ENCODE results near the gene DRAM1.
"Not testable (repeated sequence)": the region's sequence is repeated elsewhere in the genome, so short reads cannot be mapped to it uniquely, and the experiment has no call there.

Gene DRAM1

GRCh38 chr12:101858361-101858760 lies 19.0 kb upstream of the DRAM1 start:
- in situ Hi-C loops (cut with MboI; ENCODE audit: low sequenced_read_pairs): no loop called here

- in situ Hi-C loops (cut with MboI; ENCODE audit: low sequenced_read_pairs): no loop called here
Observed at GRCh38 chr12:101859664-101860607, 17.4 kb upstream of the DRAM1 start.

GRCh38 chr12:101861688-101862087 lies 15.7 kb upstream of the DRAM1 start:
- in situ Hi-C loops (cut with MboI; ENCODE audit: low sequenced_read_pairs): not testable (repeated sequence)

DNA sequence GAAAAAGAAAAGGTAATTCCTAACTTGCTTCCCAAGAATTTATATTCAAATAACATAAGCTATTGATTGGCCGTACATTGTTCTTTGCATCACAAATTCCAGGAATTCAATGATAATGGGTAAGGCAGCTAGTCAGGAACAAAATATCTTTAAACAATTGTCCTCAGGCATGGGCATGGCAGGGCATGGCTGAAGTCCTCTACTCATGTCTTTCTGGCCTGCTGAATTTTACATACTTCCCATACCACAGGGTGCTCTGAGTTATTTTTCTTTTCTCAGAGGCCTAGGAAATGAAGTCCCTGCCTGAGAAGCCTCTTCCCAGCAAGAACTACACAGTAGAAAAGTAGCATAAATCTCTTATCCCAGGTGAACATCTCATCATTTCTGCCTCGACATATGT lies 15.1 kb upstream of the DRAM1 start:
- in situ Hi-C loops (cut with MboI; ENCODE audit: low sequenced_read_pairs): no loop called here

- in situ Hi-C loops (cut with MboI; ENCODE audit: low sequenced_read_pairs): no loop called here
Observed at GRCh38 chr12:101863981-101864380, 13.4 kb upstream of the DRAM1 start.

GRCh38 chr12:101866615-101867373 lies 10.6 kb upstream of the DRAM1 start:
- in situ Hi-C loops (cut with MboI; ENCODE audit: low sequenced_read_pairs): no loop called here

DNA sequence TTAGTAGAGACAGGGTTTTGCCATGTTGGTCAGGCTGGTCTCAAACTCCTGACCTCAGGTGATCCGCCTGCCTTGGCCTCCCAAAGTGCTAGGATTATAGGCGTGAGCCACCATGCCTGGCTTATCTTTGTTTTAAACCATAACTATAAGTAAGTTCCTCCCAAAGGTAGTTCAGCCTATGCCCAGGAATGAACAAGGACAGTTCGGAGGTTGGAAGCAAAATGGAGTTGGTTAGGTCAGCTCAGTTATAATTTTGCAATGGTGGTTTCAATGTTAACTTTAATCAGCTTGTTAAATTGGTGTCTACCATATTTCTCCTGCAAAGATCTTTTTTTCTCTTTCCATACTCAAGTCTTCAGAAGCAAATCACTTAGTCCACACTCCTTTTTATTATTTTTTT lies 9.8 kb upstream of the DRAM1 start:
- in situ Hi-C loops (cut with MboI; ENCODE audit: low sequenced_read_pairs): not testable (repeated sequence)

GRCh38 chr12:101870925-101871324 lies 6.5 kb upstream of the DRAM1 start:
- in situ Hi-C loops (cut with MboI; ENCODE audit: low sequenced_read_pairs): no loop called here

DNA sequence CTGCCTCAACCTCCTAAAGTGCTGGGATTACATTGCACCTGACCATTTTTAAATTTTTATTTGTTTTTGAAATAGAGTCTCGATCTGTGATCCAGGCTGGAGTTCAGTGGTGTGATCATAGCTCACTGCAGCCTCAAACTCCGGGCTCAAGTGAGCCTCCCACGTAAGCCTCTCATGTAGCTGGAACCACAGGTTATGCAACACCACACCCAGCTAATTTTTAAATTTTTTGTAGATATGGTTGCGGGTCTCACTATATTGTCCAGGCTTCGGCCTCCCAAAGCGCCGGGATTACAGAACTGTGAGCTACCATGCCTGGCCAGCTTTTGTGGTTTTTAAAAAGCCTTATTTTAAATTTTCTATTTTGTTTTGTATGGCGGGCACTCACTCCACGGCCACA lies 2.2 kb upstream of the DRAM1 start:
- in situ Hi-C loops (cut with MboI; ENCODE audit: low sequenced_read_pairs): no loop called here

DNA sequence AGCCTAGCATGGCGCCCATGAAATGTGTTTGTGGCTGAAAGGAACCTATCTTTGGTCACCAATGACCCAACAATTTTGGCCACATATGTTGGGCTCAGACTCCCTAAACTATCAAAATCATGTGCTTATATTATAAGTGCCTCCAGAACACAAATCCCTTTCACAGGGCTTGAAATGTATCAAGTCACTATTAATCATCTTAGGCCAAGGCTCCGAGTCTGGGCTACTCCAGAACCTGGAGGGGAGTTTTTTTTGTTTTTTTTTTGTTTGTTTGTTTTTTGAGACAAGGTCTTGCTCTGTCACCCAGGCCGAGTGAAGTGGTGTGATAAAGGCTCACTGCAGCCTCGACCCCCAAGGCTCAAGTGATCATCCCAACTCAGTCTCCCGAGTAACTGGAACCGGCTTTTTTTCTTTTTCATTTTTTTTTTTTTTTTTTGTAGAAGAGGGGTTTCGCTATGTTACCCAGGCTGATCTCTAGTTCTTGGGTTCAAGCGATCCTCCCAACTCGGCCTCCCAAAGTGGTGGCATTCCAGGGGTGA lies 989 bp upstream of the DRAM1 start:
- in situ Hi-C loops (cut with MboI; ENCODE audit: low sequenced_read_pairs): no loop called here

- in situ Hi-C loops (cut with MboI; ENCODE audit: low sequenced_read_pairs): no loop called here
Observed at GRCh38 chr12:101877806-101878242, 444 bp downstream of the DRAM1 start.

- in situ Hi-C loops (cut with MboI; ENCODE audit: low sequenced_read_pairs): no loop called here
Observed at GRCh38 chr12:101878243-101878821, 952 bp downstream of the DRAM1 start.

- in situ Hi-C loops (cut with MboI; ENCODE audit: low sequenced_read_pairs): no loop called here
Observed at GRCh38 chr12:101880769-101881168, 3.4 kb downstream of the DRAM1 start.

GRCh38 chr12:101881228-101881627 lies 3.8 kb downstream of the DRAM1 start:
- in situ Hi-C loops (cut with MboI; ENCODE audit: low sequenced_read_pairs): no loop called here

GRCh38 chr12:101884174-101884573 lies 6.8 kb downstream of the DRAM1 start:
- in situ Hi-C loops (cut with MboI; ENCODE audit: low sequenced_read_pairs): no loop called here

DNA sequence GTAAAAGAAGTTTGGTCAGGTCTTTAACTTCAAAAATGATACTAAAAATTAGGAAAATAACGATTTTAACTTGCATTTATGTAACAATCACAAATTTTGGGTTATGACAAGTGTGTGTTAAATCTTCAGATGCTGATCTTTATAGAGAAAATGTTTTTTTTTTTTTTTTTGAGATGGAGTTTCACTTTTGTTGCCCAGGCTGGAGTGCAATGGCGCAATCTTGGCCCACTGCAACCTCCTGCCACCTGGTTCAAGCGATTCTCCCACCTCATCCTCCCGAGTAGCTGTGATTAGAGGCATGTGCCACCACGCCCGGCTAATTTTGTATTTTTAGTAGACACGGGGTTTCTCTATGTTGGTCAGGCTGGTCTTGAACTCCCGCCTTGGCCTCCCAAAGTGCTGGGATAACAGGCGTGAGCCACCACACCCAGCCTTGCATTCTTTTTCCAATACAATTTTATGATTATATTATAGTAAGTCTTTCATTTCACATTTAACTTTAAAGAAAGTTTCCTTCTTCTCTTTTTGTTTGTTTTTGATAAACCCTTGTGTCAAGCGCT lies 7.5 kb downstream of the DRAM1 start:
- in situ Hi-C loops (cut with MboI; ENCODE audit: low sequenced_read_pairs): not testable (repeated sequence)

- in situ Hi-C loops (cut with MboI; ENCODE audit: low sequenced_read_pairs): no loop called here
Observed at GRCh38 chr12:101885912-101886561, 8.7 kb downstream of the DRAM1 start.

- in situ Hi-C loops (cut with MboI; ENCODE audit: low sequenced_read_pairs): no loop called here
Observed at GRCh38 chr12:101889211-101889752, 11.9 kb downstream of the DRAM1 start.

- in situ Hi-C loops (cut with MboI; ENCODE audit: low sequenced_read_pairs): no loop called here
Observed at GRCh38 chr12:101891462-101891971, 14.1 kb downstream of the DRAM1 start.

DNA sequence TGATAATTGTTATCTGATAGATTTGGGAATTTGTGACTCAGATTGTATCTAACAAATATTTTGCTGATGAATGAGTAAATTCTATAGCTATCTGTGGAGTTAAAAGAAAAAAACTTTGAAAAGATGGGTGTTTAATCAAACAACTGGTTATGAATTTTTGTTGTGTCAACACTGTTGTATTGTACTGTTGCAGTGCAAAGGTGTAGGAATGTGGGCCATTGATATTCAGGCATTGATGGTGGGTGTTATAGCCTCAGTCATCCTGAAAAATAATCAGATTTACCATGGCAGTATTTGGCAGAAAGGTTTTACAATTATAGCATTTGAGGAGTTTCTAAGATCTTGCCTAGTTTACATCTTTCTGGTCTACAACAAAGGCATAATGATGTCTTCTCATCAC lies 15.4 kb downstream of the DRAM1 start:
- in situ Hi-C loops (cut with MboI; ENCODE audit: low sequenced_read_pairs): no loop called here

Data from HL-60/S4 treated with phorbol 12-myristate 13-acetate at 8.2 ng/mL for 4 days and 3 days (cell line).